Left ventricle myocardium superior (tissue), 1 donor: Measurements from ENCODE around the gene UBE2I. TPM values are rescaled to one million over a fixed set of nuclear protein-coding genes. Genes with fewer than 3 reads are reported as not detected.

Experiments used
- ATAC-seq: fragments of 200-7000 bp; cut with Tn5 transposase; one replicate; pipeline ENCODE4 v1.9.1; 2020; ENCODE audit warnings: mild to moderate bottlenecking, moderate library complexity
- DNase-seq: peaks from one replicate; pipeline ENCODE4 v3.0.0-alpha.2; 2020
- intact Hi-C: fragments of 100-400 bp; cut with micrococcal nuclease; formaldehyde crosslinking; loops from one replicate; pipeline ENCODE4 v1.11.0; 2022
- total RNA-seq: library from RNA; stranded (reverse); fragmentation: NEBNext Ultra II Directional; extraction: Animal tissue kit (Norgen Biotek cat#: 25700); gene quantifications from one replicate; pipeline ENCODE4 v1.2.1, GENCODE V29; 2021
- donor health status: DM: no; HTN: yes; CAD: no; lungs with severe emphysema.

The UBE2I gene
- total RNA-seq, 1 donor from 2014 or later, result 93.8 TPM

DNA sequence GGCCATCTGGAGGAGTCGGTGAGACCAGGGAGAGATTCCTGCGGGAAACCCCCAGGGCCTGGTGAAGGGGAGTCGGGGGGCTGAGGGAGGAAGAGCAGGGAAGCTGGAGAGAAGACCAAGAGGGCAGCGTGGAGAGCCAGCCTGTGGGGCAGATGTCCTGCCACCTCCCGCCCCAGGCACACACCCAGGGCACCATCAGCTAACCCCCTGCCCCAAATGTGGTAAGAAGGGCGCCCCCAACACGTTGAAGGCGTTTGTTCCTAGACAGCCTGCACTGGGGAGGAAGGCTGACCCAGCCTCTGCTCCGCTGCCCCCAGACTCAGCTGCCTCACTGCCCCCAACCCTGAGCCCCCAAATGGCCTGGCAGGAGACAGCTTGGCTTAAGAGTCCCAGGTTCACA, 25.3 kb downstream of the UBE2I start:
- ATAC-seq (no peak), DNase-seq (no peak)
- intact Hi-C loops, result no loop called here

DNA sequence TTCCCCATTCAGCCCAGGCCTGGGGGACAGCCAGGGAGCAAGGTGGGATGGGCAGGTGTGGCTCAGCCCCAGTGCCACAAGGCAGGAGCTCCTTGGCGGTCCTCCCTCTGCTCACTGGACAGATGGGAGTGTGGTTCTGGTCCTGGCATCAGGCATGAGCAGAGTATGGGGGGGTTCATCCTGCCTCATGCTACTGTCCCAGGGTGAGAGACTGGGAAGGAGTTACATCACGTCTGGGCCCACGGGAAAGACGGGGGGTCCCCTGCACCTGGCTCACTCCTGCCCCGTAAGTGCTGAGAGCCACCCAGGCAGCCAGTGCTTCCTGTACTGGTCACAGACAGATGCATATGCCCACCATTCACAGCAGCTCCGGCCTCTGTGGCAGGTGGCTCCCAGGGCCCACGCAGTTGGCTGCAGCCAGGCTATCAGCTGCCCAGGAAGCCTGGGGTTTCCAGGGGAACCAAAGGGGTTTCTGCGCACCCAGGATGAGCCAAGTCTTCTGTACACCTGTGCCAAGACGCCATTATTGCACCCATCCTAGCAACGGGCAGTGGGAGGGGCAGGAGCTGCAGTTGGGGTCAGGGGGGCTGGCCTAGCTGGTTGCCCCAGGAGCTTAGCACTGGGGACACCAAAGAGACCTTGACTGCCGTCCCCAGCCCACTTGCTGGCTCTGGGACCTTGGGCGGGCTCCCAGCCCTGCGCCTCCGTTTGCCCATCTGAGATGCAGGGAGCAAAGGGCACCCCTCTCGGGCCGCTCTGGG, 26.0 kb downstream of the UBE2I start:
- DNase-seq (no peak), ATAC-seq (no peak)
- intact Hi-C loops, result no loop called here

DNA sequence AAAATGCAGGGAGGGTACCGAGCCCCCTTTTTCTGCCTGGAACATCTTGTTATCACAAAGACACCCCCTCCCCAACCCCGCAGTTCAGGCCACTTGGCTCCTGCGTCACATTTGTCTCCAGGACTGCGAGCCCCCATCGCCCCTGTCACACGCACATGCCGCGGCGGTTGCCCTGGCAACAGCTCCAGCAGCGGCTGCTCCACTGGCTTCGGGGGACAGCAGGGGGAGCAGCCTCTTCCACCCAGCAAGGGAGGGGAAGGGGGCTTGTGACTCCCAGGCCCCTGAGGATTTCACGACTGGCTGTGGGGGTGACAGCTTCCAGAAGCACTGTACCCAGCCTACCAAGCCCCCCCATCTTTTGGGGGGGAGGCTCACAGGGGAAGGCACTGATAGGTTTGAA, 26.6 kb downstream of the UBE2I start:
- DNase-seq (no peak), ATAC-seq (no peak)
- intact Hi-C loops, result no loop called here

GRCh38 chr16:1336619-1337018, 27.2 kb downstream of the UBE2I start:
- ATAC-seq (no peak), DNase-seq (no peak)
- intact Hi-C loops, result no loop called here

GRCh38 chr16:1337486-1337885, 28.1 kb downstream of the UBE2I start:
- no peak for DNase-seq
- no peak for ATAC-seq
- intact Hi-C loops, result no loop called here

- DNase-seq, result no peak
- no peak for ATAC-seq
- intact Hi-C loops, result no loop called here
These were observed 28.8 kb downstream of the UBE2I start for GRCh38 chr16:1338119-1338730.

- DNase-seq, result no peak
- intact Hi-C loops, result no loop called here
- ATAC-seq, result no peak
These were observed 29.6 kb downstream of the UBE2I start for GRCh38 chr16:1338855-1339675.

DNA sequence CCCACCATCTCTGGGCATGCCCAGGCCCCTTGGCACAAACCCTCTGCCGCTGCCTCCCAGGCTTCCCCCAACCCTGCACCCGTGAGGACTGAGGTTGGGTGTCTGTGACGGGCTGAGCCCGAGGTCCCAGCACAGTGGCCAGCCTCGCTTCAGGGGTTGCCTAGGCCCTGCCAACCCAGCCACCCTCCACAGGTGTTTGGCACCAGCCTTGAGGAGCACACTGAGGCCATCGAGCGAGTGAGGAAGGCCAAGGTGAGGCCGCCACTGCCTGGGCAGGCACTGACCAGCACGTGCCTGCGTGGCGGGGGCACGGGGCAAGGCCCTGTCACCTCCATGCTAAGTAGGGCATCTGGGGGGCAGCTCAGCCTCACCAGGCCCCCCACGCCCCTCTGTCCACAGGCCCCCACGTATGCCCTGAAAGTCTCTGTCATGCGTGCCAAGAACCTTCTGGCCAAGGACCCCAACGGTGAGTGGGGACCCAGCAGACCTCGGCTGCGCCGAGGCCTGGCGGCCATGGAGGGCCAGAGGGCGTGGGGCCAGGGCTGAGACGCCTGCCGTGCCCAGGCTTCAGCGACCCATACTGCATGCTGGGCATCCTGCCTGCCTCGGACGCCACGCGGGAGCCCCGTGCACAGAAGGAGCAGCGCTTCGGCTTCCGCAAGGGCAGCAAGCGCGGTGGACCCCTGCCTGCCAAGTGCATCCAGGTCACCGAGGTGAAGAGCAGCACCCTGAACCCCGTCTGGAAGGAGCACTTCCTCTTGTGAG, 31.5 kb downstream of the UBE2I start:
- intact Hi-C loops, result no loop called here
- DNase-seq (no peak), ATAC-seq (no peak)

DNA sequence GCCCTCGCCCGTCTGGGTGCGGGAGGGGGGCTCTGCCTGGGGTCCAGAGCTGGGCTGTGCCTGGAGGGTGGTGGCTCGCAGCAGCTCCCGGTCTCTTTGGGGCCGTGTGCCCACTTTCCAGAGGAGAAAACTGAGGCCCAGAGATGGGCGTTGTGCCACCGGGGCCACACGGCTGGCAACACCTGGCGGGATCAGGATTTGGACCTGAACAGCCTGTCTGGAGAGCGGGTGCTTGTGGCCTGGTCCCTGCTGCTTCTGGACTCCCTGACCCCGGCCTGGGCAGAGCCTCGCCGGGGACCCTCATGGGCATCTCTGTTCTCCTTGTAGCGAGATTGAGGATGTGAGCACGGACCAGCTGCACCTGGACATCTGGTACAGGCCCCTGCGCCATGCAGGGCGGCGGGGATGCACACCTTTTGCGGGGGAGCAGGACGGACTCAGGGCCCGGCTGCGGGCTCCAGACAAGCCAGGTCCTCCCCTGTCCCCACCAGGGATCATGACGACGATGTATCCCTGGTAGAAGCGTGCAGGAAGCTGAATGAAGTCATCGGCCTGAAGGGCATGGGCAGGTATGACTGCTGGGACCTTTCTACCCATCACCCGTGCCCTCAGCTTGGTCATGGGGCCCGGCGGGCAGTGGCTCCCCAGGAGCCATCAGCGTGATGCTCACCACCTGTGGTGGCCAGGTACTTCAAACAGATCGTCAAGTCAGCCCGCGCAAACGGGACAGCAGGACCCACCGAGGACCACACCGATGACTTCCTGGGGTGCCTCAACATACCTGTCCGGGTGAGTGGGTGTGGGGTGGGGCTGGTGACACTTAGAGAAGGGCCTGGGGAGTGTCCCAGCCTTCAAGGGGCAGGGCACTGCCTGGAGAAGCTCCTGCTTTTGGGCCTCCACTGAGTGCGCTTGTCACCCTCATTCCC, 32.3 kb downstream of the UBE2I start:
- no peak for DNase-seq
- no peak for ATAC-seq
- intact Hi-C loops, result no loop called here

GRCh38 chr16:1342526-1343427, 33.3 kb downstream of the UBE2I start:
- intact Hi-C loops, result no loop called here
- ATAC-seq (peak; percentile 97), DNase-seq (peak; percentile 93)

- intact Hi-C loops, result no loop called here
- ATAC-seq, result no peak
- DNase-seq, result no peak
These were observed 34.2 kb downstream of the UBE2I start for GRCh38 chr16:1343428-1344242.

GRCh38 chr16:1344499-1344898, 35.1 kb downstream of the UBE2I start:
- intact Hi-C loops, result no loop called here
- no peak for DNase-seq

DNA sequence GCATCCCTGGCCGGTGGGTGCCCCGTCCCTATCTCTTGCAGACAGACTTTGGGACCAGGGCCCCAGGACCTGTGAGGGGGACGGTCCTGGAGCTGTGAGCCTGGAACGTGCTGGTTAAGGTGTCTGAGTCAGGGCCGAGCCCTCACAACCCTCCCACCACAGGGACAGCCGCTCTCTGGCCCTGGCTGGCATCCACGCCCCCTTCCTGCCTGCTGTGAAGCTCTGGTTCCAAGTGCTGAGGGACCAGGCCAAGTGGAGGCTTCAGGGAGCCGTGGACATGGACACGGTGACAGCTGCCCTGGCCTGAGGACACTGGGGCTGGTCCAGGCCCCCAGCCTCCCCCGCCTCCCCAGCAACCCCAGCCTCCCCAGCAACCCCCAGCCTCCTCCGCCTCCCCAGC, 35.7 kb downstream of the UBE2I start:
- ATAC-seq (no peak), DNase-seq (no peak)
- intact Hi-C loops, result no loop called here

More at GRCh38 chr16:1344499-1344898, 35.1 kb downstream of the UBE2I start:
- ATAC-seq, result no peak

GRCh38 chr16:1345651-1346421, 36.4 kb downstream of the UBE2I start:
- ATAC-seq (no peak), DNase-seq (no peak)
- intact Hi-C loops, result no loop called here

DNA sequence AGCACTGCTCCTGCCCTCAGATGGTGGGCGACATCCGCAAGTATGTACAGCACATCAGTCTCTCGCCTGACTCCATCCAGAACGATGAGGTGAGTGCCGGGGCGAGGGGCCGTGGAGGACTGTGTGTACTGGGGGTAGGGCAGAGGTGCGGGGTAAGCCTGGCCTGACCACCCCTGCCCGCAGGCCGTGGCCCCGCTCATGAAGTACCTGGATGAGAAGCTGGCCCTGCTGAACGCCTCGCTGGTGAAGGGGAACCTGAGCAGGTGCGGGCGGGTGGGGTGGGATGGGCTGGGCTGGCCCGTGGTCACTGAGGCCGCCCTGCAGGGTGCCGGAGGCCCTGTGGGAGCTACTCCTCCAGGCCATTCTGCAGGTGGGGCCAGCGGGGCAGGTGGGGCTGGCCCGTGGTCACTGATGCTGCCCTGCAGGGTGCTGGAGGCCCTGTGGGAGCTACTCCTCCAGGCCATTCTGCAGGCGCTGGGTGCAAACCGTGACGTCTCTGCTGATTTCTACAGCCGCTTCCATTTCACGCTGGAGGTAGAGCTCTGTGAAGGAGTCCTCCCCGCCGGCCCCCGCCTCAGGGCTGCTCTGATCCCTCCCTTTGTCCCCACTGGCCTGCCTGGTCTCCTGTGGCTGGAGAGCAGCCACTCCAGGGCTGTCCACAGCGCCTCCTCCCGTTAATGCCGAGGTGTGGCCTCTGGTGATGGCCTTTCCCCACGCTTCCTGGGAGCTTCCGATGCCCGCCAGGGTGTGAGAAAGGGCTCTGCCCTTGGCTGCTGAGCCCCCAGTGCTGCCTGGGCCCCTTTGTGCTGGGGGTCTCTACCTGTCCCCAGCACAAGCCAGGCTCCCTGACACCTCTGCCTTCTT, 37.2 kb downstream of the UBE2I start:
- ATAC-seq (no peak), DNase-seq (no peak)
- intact Hi-C loops, result no loop called here
